Left lung (tissue), 10 donors: ENCODE results near the gene GUK1. TPM values are rescaled to one million over a fixed set of nuclear protein-coding genes. Genes with fewer than 3 reads are reported as not detected.

Experiments used
- ATAC-seq: fragments of 200-7000 bp; cut with Tn5 transposase; one replicate; pipeline ENCODE4 v1.9.1; 2020; ENCODE audit warnings: moderate library complexity
- DNase-seq, 4 donors: peaks; one replicate each; pipeline ENCODE4 v3.0.0-alpha.2; 2013 to 2020
- H3K27ac ChIP-seq, 2 donors: fragments of 200-600 bp; sonication (generic) in 1 of 2; one replicate each; pipeline versions ENCODE4 v1.5.0 to v1.8.0; 2020 to 2021
- H3K27me3 ChIP-seq, 2 donors: fragments of 200-600 bp; sonication (generic) in 1 of 2; one replicate each; pipeline versions ENCODE4 v1.5.0 to v1.8.0; 2020 to 2021
- H3K36me3 ChIP-seq, 2 donors: fragments of 200-600 bp; sonication (generic) in 1 of 2; one replicate each; pipeline versions ENCODE4 v1.5.0 to v1.8.0; 2020 to 2021
- H3K4me1 ChIP-seq, 2 donors: fragments of 200-600 bp; one replicate each; pipeline ENCODE4 v1.8.0; 2021
- H3K4me3 ChIP-seq, 2 donors: fragments of 200-600 bp; sonication (generic) in 1 of 2; one replicate each; pipeline versions ENCODE4 v1.5.0 to v1.8.0; 2020 to 2021; ENCODE audit warnings: mild to moderate bottlenecking in 1 of 2
- H3K9me3 ChIP-seq, 2 donors: fragments of 200-600 bp; sonication (generic) in 1 of 2; one replicate each; pipeline versions ENCODE4 v1.5.0 to v1.8.0; 2020 to 2021
- CTCF ChIP-seq, 2 donors: fragments of 200-600 bp; sonication (generic) in 1 of 2; IDR thresholded peaks; one replicate each; pipeline versions ENCODE4 v1.5.0 to v1.8.0; 2021; ENCODE audit warnings: antibody characterized with exemption in 2 of 2
- intact Hi-C, 2 donors: fragments of 100-400 bp; cut with DNase I; formaldehyde crosslinking; loops; one replicate each; pipeline versions ENCODE4 v1.11.2 to v1.14.2; 2022
- polyA plus RNA-seq, 6 donors: library from polyadenylated mRNA; unstranded; fragments of 120-200 nt; gene quantifications; one replicate each; pipeline ENCODE4 v1.2.1, GENCODE V29; 2013; ENCODE audit not compliant: insufficient read length in 6 of 6
- total RNA-seq, 2 donors: library from RNA; stranded (reverse); fragmentation: NEBNext Ultra II Directional; extraction: Animal tissue kit (Norgen Biotek cat#: 25700); gene quantifications; one replicate each; pipeline ENCODE4 v1.2.1, GENCODE V29; 2021
- donor health status: DM: no; HTN: yes; CAD: no.
- donor health status: DM: no; HTN: no; CAD: no.

GUK1 gene
- total and polyA plus RNA-seq, 8 donors, result 112 to 221 (median 153) TPM

DNA sequence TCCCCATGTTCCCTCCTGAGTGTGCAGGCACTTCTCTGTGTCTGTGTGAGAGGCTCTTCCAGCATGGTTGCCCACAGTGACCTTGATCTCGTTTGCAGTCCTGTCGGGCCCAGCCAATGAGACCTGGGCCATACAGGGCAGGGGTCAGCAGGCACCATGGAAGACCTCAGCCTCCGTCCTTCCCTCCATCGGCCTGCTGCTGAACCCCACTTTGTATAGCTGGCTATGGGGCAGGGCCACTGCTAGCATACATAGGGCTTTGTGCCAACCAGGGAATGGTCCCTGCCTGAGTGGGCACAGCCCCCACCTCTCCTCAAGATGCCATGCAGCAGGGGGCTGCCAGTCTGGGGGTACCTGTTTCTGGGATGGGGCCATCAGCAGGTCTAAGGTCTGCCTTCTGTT lies 40.7 kb upstream of the GUK1 start:
- H3K27ac ChIP-seq, result no peak overlapping the region
- peaks cover 0 to 6% of the 10 kb centered on the region in 2 donors for H3K9me3 ChIP-seq
- peaks cover 7 to 77% of the 10 kb centered on the region in 2 donors for H3K4me1 ChIP-seq
- no peak overlapping the region for H3K4me3 ChIP-seq
- no peaks in the 10 kb centered on the region for H3K27me3 ChIP-seq
- no peak for ATAC-seq
- peaks cover 2 to 66% of the 10 kb centered on the region in 2 donors for H3K36me3 ChIP-seq
- TF ChIP-seq CTCF (IDR thresholded peaks at IDR 0.05), result no peak
- no peak for DNase-seq
- intact Hi-C loops, result no loop called here

DNA sequence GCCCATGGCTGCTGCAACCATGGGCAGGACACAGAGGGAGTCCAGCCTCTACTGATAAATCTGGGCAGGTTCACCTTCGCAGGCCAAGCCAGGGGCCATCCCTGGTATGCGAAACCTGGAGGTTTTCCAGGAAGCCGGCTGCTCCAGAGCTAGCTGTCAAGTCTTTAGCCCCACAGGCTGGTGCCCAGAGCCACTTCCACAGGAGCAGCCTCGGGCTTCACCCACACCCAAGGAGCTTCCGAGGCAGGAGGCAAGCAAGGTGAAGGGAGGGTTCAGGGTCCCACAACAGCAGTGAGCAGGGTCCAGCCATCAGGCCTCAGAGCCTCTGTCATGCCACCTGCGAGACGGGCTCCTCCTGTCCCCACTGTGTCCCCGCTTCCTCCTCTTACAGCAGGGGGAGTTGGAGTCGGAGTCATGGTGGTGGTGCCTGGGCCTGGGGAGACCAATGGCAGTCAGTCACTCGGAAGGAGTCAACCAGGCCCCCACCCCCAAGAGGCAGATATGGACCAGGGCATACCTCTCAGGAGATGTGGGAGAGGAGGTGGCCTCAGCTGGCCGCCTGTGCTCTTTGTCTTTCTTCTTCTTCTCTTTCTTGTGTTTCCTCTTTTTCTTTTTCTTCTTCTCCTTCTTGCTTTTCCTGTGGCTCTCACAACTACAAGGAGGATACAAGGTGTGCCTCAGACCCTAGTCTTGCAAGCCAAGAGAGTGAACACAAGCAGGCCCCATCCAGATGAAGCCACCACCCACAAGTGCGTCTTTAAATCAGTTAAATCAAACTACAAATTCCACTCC lies 39.1 kb upstream of the GUK1 start:
- H3K4me1 ChIP-seq, result peaks cover 7 to 72% of the 10 kb centered on the region in 2 donors
- intact Hi-C loops, result no loop called here
- H3K36me3 ChIP-seq, result peaks cover 2 to 62% of the 10 kb centered on the region in 2 donors
- no peaks in the 10 kb centered on the region for H3K9me3 ChIP-seq
- ATAC-seq (no peak), DNase-seq (no peak)
- H3K27me3 ChIP-seq, result no peaks in the 10 kb centered on the region
- H3K27ac ChIP-seq, result peak overlapping the region in 1 of 2 donors; percentile 92
- H3K4me3 ChIP-seq, result peak overlapping the region in 1 of 2 donors; percentile 97
- no peak for TF ChIP-seq CTCF (IDR thresholded peaks at IDR 0.05)

GRCh38 chr1:228101614-228101993 lies 38.5 kb upstream of the GUK1 start:
- no peak for TF ChIP-seq CTCF (IDR thresholded peaks at IDR 0.05)
- Histone ChIP-seq H3K4me1 (peaks cover 7 to 66% of the 10 kb centered on the region in 2 donors), H3K9me3 (no peaks in the 10 kb centered on the region), H3K36me3 (peaks cover 2 to 62% of the 10 kb centered on the region in 2 donors), H3K27me3 (no peaks in the 10 kb centered on the region), H3K4me3 (peak overlapping the region; percentile 97 to 99), H3K27ac (peak overlapping the region in 1 of 2 donors; percentile 92)
- no peak for ATAC-seq
- intact Hi-C loops, result no loop called here
- peak in 1 of 4 donors; percentile 77 for DNase-seq

- intact Hi-C loops, result no loop called here
- Histone ChIP-seq H3K9me3 (no peaks in the 10 kb centered on the region), H3K36me3 (peaks cover 2 to 62% of the 10 kb centered on the region in 2 donors), H3K4me3 (peak overlapping the region; percentile 97 to 99), H3K4me1 (peaks cover 7 to 62% of the 10 kb centered on the region in 2 donors), H3K27ac (peak overlapping the region; percentile 85 to 92), H3K27me3 (no peaks in the 10 kb centered on the region)
- ATAC-seq (peak; percentile 23), DNase-seq (peak in 2 of 4 donors; percentile 26 to 88)
- TF ChIP-seq CTCF (IDR thresholded peaks at IDR 0.05), result no peak
Measured at GRCh38 chr1:228101994-228102790, 37.9 kb upstream of the GUK1 start.
